Activated naive CD4-positive, alpha-beta T cell treated with anti-CD3 and anti-CD28 coated beads, Interleukin-2, amount 50 U/mL, for 72 hours (primary cell): Measurements from ENCODE around the gene ZNF25. TPM values are rescaled to one million over a fixed set of nuclear protein-coding genes. Genes with fewer than 3 reads are reported as not detected.
"Not testable (repeated sequence)": the region's sequence is repeated elsewhere in the genome, so short reads cannot be mapped to it uniquely, and the experiment has no call there.

Experiments
- ATAC-seq, 2 donors: fragments of 150-1000 bp; cut with Tn5 transposase; 2 replicates each; pipeline ENCODE4 v1.10.0; 2021; ENCODE audit warnings: mild to moderate bottlenecking in 2 of 2, moderate library complexity in 2 of 2
- DNase-seq, 2 donors: peaks; one replicate each; pipeline ENCODE4 v3.0.0; 2021 to 2022; ENCODE audit warnings: low spot score in 2 of 2
- H3K27ac Mint-ChIP-seq, 2 donors: one replicate each; pipeline ENCODE4 v1.8.0; 2022; ENCODE audit warnings: mild to moderate bottlenecking in 2 of 2, mixed read lengths in 2 of 2
- H3K36me3 Mint-ChIP-seq, 2 donors: one replicate each; pipeline ENCODE4 v1.8.0; 2022; ENCODE audit warnings: mixed read lengths in 2 of 2
- H3K9me3 Mint-ChIP-seq, 2 donors: one replicate each; pipeline ENCODE4 v1.8.0; 2022; ENCODE audit warnings: mixed read lengths in 2 of 2
- total RNA-seq, 2 donors: library from RNA; stranded (reverse); gene quantifications; one replicate each; pipeline ENCODE4 v1.2.3, GENCODE V29; 2022

ZNF25 gene
- 10 to 100 TPM in 1 of 2 donors, 1 to 10 TPM in 1; 5.1 to 14.6 TPM for total RNA-seq

GRCh38 chr10:37976091-37976879 is at the start of gene ZNF25:
Gene ZNF25, minus strand, starts transcription at chr10:37976647. Its CDS starts 4,925 bp downstream, at chr10:37971722.
- Mint-ChIP-seq H3K27ac (peak within 1 kb of the TSS; percentile 95 to 97), H3K36me3 (peaks cover 12 to 18% of the 10 kb centered on the region in 2 donors), H3K9me3 (peaks cover 0 to 5% of the 10 kb centered on the region in 2 donors)
- DNase-seq (peak; percentile 92 to 96), ATAC-seq (peak; percentile 93 to 98)

GRCh38 chr10:38025283-38025682 is 48.8 kb upstream of the ZNF25 start:
- ATAC-seq (peak in 1 of 2 donors; percentile 33), DNase-seq (no peak)
- Mint-ChIP-seq H3K9me3 (peaks cover 0 to 12% of the 10 kb centered on the region in 2 donors), H3K36me3 (peaks cover 38 to 89% of the 10 kb centered on the region in 2 donors), H3K27ac (no peak overlapping the region)

GRCh38 chr10:38019124-38019523 is 42.7 kb upstream of the ZNF25 start:
- H3K9me3 Mint-ChIP-seq: peaks cover 0 to 15% of the 10 kb centered on the region in 2 donors
- DNase-seq, ATAC-seq: not testable (repeated sequence)
- peak overlapping the region in 1 of 2 donors; percentile 29 for H3K27ac Mint-ChIP-seq
- peaks cover 51 to 91% of the 10 kb centered on the region in 2 donors for H3K36me3 Mint-ChIP-seq

GRCh38 chr10:38016354-38016753 is 39.9 kb upstream of the ZNF25 start:
- DNase-seq (no peak), ATAC-seq (no peak)
- Mint-ChIP-seq H3K9me3 (peaks cover 0 to 15% of the 10 kb centered on the region in 2 donors), H3K27ac (no peak overlapping the region), H3K36me3 (peaks cover 51 to 85% of the 10 kb centered on the region in 2 donors)

- Mint-ChIP-seq H3K9me3 (no peaks in the 10 kb centered on the region), H3K36me3 (peaks cover 16 to 31% of the 10 kb centered on the region in 2 donors), H3K27ac (peak within 1 kb of the TSS; percentile 99)
- peak; percentile 85 to 90 for ATAC-seq
- peak; percentile 77 to 93 for DNase-seq
Observed at GRCh38 chr10:38010119-38010903, 33.9 kb upstream of the ZNF25 start, which contains the start of gene ZNF33A. Gene ZNF33A, plus strand, starts transcription at chr10:38010675. Its CDS starts 1,667 bp downstream, at chr10:38012342.

- Mint-ChIP-seq H3K9me3 (no peaks in the 10 kb centered on the region), H3K27ac (no peak overlapping the region), H3K36me3 (peaks cover 5 to 19% of the 10 kb centered on the region in 2 donors)
- DNase-seq (no peak), ATAC-seq (no peak)
Observed at GRCh38 chr10:38007991-38008390, 31.5 kb upstream of the ZNF25 start.

GRCh38 chr10:38007551-38007950 is 31.1 kb upstream of the ZNF25 start:
- ATAC-seq (no peak), DNase-seq (no peak)
- Mint-ChIP-seq H3K9me3 (no peaks in the 10 kb centered on the region), H3K36me3 (peaks cover 4 to 15% of the 10 kb centered on the region in 2 donors), H3K27ac (no peak overlapping the region)

GRCh38 chr10:38003588-38003987 is 27.1 kb upstream of the ZNF25 start:
- H3K27ac Mint-ChIP-seq: no peak overlapping the region
- no peaks in the 10 kb centered on the region for H3K9me3 Mint-ChIP-seq
- ATAC-seq: no peak
- H3K36me3 Mint-ChIP-seq: no peaks in the 10 kb centered on the region
- DNase-seq: no peak

GRCh38 chr10:38003026-38003425 is 26.6 kb upstream of the ZNF25 start:
- Mint-ChIP-seq H3K9me3 (no peaks in the 10 kb centered on the region), H3K36me3 (no peaks in the 10 kb centered on the region), H3K27ac (no peak overlapping the region)
- DNase-seq (no peak), ATAC-seq (no peak)

GRCh38 chr10:38000474-38000873 is 24.0 kb upstream of the ZNF25 start:
- H3K27ac Mint-ChIP-seq, H3K9me3 Mint-ChIP-seq, H3K36me3 Mint-ChIP-seq, ATAC-seq, DNase-seq: not testable (repeated sequence)

- H3K36me3 Mint-ChIP-seq, H3K9me3 Mint-ChIP-seq, DNase-seq, H3K27ac Mint-ChIP-seq, ATAC-seq: not testable (repeated sequence)
Observed at GRCh38 chr10:37998920-37999319, 22.5 kb upstream of the ZNF25 start.

GRCh38 chr10:37992083-37992482 is 15.6 kb upstream of the ZNF25 start:
- H3K27ac Mint-ChIP-seq: no peak overlapping the region
- H3K9me3 Mint-ChIP-seq: peaks cover 0 to 5% of the 10 kb centered on the region in 2 donors
- no peaks in the 10 kb centered on the region for H3K36me3 Mint-ChIP-seq
- DNase-seq (no peak), ATAC-seq (peak in 1 of 2 donors; percentile 75)

GRCh38 chr10:37991655-37992054 is 15.2 kb upstream of the ZNF25 start:
- ATAC-seq (peak in 1 of 2 donors; percentile 61), DNase-seq (no peak)
- Mint-ChIP-seq H3K9me3 (peaks cover 0 to 5% of the 10 kb centered on the region in 2 donors), H3K36me3 (no peaks in the 10 kb centered on the region), H3K27ac (no peak overlapping the region)

- Mint-ChIP-seq H3K27ac (peak overlapping the region; percentile 81 to 95), H3K36me3 (peaks cover 8 to 18% of the 10 kb centered on the region in 2 donors)
- no peak for ATAC-seq
Observed at GRCh38 chr10:37976880-37977203, 395 bp upstream of the ZNF25 start.

GRCh38 chr10:37975401-37975991 is 951 bp downstream of the ZNF25 start:
- Mint-ChIP-seq H3K36me3 (peaks cover 16 to 22% of the 10 kb centered on the region in 2 donors), H3K27ac (peak overlapping the region; percentile 95 to 97), H3K9me3 (peaks cover 0 to 5% of the 10 kb centered on the region in 2 donors)
- ATAC-seq: no peak
- DNase-seq: peak in 1 of 2 donors; percentile 7

More at GRCh38 chr10:37976880-37977203, 395 bp upstream of the ZNF25 start:
- H3K9me3 Mint-ChIP-seq: peaks cover 0 to 5% of the 10 kb centered on the region in 2 donors
- DNase-seq: no peak

GRCh38 chr10:37972396-37972795 is 4.1 kb downstream of the ZNF25 start:
- Mint-ChIP-seq H3K36me3 (peaks cover 34 to 47% of the 10 kb centered on the region in 2 donors), H3K27ac (peak overlapping the region in 1 of 2 donors; percentile 16), H3K9me3 (peaks cover 0 to 5% of the 10 kb centered on the region in 2 donors)
- DNase-seq (no peak), ATAC-seq (no peak)
